ENCODE measurements around the gene CREB5. TPM values are rescaled to one million over a fixed set of nuclear protein-coding genes. Genes with fewer than 3 reads are reported as not detected.

CREB5 gene
- total RNA-seq, 1 experiment from 2014 or later = 0.49 TPM

DNA sequence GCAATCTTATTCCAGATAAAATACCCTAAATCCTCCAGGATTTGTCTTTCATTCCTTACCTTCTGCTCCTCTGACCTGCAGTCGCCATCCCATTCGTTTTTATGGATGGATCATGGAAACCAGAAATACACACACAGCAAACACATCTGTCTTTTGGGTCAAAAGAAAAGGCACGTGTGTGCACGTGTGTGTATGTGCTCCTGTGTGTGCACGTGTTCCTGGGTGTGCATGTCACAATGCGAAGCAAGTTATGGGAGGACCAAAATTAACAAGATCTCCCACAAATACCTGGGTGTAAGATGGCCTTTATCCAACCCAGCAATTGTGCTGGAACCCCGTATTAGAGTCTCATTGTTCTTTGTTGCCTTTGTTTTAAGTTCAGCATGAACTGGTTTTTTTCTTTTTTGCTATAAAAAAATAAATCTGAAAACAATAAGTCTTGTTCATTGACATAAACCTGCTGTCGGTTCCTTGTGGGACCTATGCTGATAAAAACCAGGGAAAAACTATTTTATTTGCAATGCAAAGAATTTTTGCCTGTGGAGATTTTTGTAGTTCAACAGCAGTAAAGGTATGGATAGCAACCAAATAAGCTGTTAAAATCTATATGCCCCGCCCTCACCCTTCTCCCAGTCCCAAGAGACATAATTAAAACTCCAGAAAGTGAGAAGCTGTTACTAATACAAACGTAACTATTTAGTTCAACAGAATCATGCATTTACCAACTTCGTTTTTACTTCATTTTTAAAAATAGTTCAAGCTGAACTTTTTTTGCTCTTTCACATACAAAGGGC lies 229.6 kb downstream of the CREB5 start:
- RAD21 ChIA-PET (ENCODE audit: low non-redundant PET in 1 of 2, low total read pairs in 2 of 2, uncharacterized antibody in 2 of 2, unreplicated experiment in 2 of 2) = no interaction called here
- H3K4me2 ChIP-seq (ENCODE audit: low read length) = no peak overlapping the region
- no peak for DNase-seq (ENCODE audit: low read depth, low spot score)

DNA sequence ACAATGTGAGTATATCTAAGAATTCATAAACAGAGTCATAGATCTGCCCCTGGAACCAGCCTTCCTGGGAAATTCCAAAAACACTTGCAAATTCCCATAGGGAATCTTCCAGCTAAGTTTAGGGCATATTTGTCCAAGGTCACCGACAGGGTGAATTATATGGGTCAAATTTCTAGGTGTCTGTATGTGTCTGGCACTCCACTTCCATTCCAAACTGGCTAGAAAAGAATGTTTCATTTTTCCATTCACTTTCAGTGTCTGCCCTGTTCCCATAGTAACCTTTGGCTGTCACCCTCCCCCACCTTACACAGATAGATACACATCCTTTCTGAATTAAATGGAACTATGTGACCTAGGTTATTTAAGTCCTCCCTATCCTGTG lies 230.9 kb downstream of the CREB5 start:
- ATAC-seq (no peak), DNase-seq (ENCODE audit: low read depth, low spot score) (no peak)
- CTCF ChIA-PET = no interaction called here
- H3K4me1 ChIP-seq (ENCODE audit: control insufficient read depth in 1 of 2, insufficient read depth in 2 of 2, low read length in 2 of 2) = no peaks in the 10 kb centered on the region
- H3K27ac ChIP-seq (ENCODE audit: low read depth, low read length) = no peak overlapping the region
- peaks cover 29% of the 10 kb centered on the region; the same call in 1 of the 2 replicates for H3K27me3 ChIP-seq (ENCODE audit: insufficient read depth, low read length)
- H3K9me2 ChIP-seq (ENCODE audit: insufficient read depth) = no peaks in the 10 kb centered on the region
- H3K79me2 ChIP-seq (ENCODE audit: insufficient read depth, low read length) = no peaks in the 10 kb centered on the region
- RAD21 ChIA-PET (ENCODE audit: low non-redundant PET in 1 of 2, low total read pairs in 2 of 2, uncharacterized antibody in 2 of 2, unreplicated experiment in 2 of 2) = no interaction called here
- no peak for TF ChIP-seq SP1 (IDR thresholded peaks at IDR 0.05; ENCODE audit: low read depth)
- TF ChIP-seq YY1 (IDR thresholded peaks at IDR 0.05; ENCODE audit: extremely low read depth, insufficient replicate concordance, low read depth, low read length) = no peak
- TF ChIP-seq, protein P1, sequence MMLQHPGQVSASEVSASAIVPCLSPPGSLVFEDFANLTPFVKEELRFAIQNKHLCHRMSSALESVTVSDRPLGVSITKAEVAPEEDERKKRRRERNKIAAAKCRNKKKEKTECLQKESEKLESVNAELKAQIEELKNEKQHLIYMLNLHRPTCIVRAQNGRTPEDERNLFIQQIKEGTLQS (IDR thresholded peaks at IDR 0.05) = no peak
- TF ChIP-seq FOSL1 (IDR thresholded peaks at IDR 0.05; ENCODE audit: low read depth) = no peak
- TF ChIP-seq, protein P2, sequence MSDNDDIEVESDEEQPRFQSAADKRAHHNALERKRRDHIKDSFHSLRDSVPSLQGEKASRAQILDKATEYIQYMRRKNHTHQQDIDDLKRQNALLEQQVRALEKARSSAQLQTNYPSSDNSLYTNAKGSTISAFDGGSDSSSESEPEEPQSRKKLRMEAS (IDR thresholded peaks at IDR 0.05) = no peak
- TF ChIP-seq CTCF (IDR thresholded peaks at IDR 0.05 in 2 of 3, conservative IDR thresholded peaks at IDR 0.05 in 1 of 3; ENCODE audit: borderline replicate concordance in 1 of 3, insufficient read depth in 1 of 3, low read depth in 2 of 3, low read length in 2 of 3) = no peak
- TF ChIP-seq CBX3 (IDR thresholded peaks at IDR 0.05; ENCODE audit: low read depth) = no peak
- TF ChIP-seq TCF7L2 (IDR thresholded peaks at IDR 0.05; ENCODE audit: borderline replicate concordance, extremely low read depth, insufficient read depth, insufficient read length) = no peak
- TF ChIP-seq ZFX (IDR thresholded peaks at IDR 0.05) = no peak
- TF ChIP-seq, protein P3, sequence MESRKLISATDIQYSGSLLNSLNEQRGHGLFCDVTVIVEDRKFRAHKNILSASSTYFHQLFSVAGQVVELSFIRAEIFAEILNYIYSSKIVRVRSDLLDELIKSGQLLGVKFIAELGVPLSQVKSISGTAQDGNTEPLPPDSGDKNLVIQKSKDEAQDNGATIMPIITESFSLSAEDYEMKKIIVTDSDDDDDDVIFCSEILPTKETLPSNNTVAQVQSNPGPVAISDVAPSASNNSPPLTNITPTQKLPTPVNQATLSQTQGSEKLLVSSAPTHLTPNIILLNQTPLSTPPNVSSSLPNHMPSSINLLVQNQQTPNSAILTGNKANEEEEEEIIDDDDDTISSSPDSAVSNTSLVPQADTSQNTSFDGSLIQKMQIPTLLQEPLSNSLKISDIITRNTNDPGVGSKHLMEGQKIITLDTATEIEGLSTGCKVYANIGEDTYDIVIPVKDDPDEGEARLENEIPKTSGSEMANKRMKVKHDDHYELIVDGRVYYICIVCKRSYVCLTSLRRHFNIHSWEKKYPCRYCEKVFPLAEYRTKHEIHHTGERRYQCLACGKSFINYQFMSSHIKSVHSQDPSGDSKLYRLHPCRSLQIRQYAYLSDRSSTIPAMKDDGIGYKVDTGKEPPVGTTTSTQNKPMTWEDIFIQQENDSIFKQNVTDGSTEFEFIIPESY (IDR thresholded peaks at IDR 0.05; ENCODE audit: extremely low read depth, insufficient replicate concordance, low read length) = no peak
- TF ChIP-seq POLR2A (IDR thresholded peaks at IDR 0.05; ENCODE audit: borderline replicate concordance, extremely low read depth, insufficient read depth, insufficient read length) = no peak
- no peak for TF ChIP-seq RAD21 (IDR thresholded peaks at IDR 0.05; ENCODE audit: low read depth)
- BruUV-seq (replicated peaks) = no TSS peak
- POLR2A ChIA-PET = no interaction called here
- H3K9ac ChIP-seq (ENCODE audit: low read length) = no peak overlapping the region
- H3K4me3 ChIP-seq (replicated peaks in 1 of 2; ENCODE audit: low read depth in 1 of 2, low read length in 2 of 2) = no peak overlapping the region
- no peaks in the 10 kb centered on the region for H3K36me3 ChIP-seq (ENCODE audit: control insufficient read depth in 1 of 2, insufficient read depth in 2 of 2, low read length in 2 of 2)
- no peak overlapping the region for H2AFZ ChIP-seq (ENCODE audit: low read depth, low read length, poor library complexity, severe bottlenecking)
- intact Hi-C loops (cut with micrococcal nuclease) = no loop called here
- no peaks in the 10 kb centered on the region for H3K9me3 ChIP-seq (ENCODE audit: control insufficient read depth in 1 of 2, insufficient read depth in 1 of 2, low read depth in 1 of 2, low read length in 2 of 2)
- H3K4me2 ChIP-seq (ENCODE audit: low read length) = no peak overlapping the region
- H4K20me1 ChIP-seq (ENCODE audit: insufficient read depth) = no peaks in the 10 kb centered on the region

More for the DNA sequence above, 229.6 kb downstream of the CREB5 start:
- Histone ChIP-seq H3K36me3 (ENCODE audit: control insufficient read depth in 1 of 2, insufficient read depth in 2 of 2, low read length in 2 of 2) (no peaks in the 10 kb centered on the region), H3K4me3 (replicated peaks in 1 of 2; ENCODE audit: low read depth in 1 of 2, low read length in 2 of 2) (no peak overlapping the region), H3K27ac (ENCODE audit: low read depth, low read length) (no peak overlapping the region), H3K9me2 (ENCODE audit: insufficient read depth) (no peaks in the 10 kb centered on the region), H3K79me2 (ENCODE audit: insufficient read depth, low read length) (no peaks in the 10 kb centered on the region), H3K4me1 (ENCODE audit: control insufficient read depth in 1 of 2, insufficient read depth in 2 of 2, low read length in 2 of 2) (no peaks in the 10 kb centered on the region), H2AFZ (ENCODE audit: low read depth, low read length, poor library complexity, severe bottlenecking) (no peak overlapping the region), H3K9me3 (ENCODE audit: control insufficient read depth in 1 of 2, insufficient read depth in 1 of 2, low read depth in 1 of 2, low read length in 2 of 2) (no peaks in the 10 kb centered on the region), H3K9ac (ENCODE audit: low read length) (no peak overlapping the region), H3K27me3 (ENCODE audit: insufficient read depth, low read length) (peaks cover 31% of the 10 kb centered on the region; the same call in 1 of the 2 replicates), H4K20me1 (ENCODE audit: insufficient read depth) (no peaks in the 10 kb centered on the region)
- no TSS peak for BruUV-seq (replicated peaks)
- TF ChIP-seq ELF1 (IDR thresholded peaks at IDR 0.05; ENCODE audit: borderline replicate concordance, low read depth) (no peak), SIN3A (IDR thresholded peaks at IDR 0.05; ENCODE audit: low read depth) (no peak), SP1 (IDR thresholded peaks at IDR 0.05; ENCODE audit: low read depth) (no peak), CBX3 (IDR thresholded peaks at IDR 0.05; ENCODE audit: low read depth) (no peak), EZH2phosphoT487 (IDR thresholded peaks at IDR 0.05; ENCODE audit: borderline replicate concordance) (no peak), SRF (IDR thresholded peaks at IDR 0.05; ENCODE audit: low read depth) (no peak)
- TF ChIP-seq, protein P1 (IDR thresholded peaks at IDR 0.05) = no peak
- CTCF ChIA-PET = no interaction called here
- no peak for ATAC-seq
- intact Hi-C loops (cut with micrococcal nuclease) = no loop called here
- POLR2A ChIA-PET = no interaction called here
